GM18517 (cell line): ENCODE data around the gene SMIM8.
"Not testable (repeated sequence)": the region's sequence is repeated elsewhere in the genome, so short reads cannot be mapped to it uniquely, and the experiment has no call there.

Experiments used
- ATAC-seq: cut with Tn5 transposase; IDR thresholded peaks from one replicate; pipeline ENCODE4 v1.9.1; 2021; ENCODE audit warnings: mild to moderate bottlenecking, moderate library complexity; ENCODE audit not compliant: unreplicated experiment

Gene SMIM8

DNA sequence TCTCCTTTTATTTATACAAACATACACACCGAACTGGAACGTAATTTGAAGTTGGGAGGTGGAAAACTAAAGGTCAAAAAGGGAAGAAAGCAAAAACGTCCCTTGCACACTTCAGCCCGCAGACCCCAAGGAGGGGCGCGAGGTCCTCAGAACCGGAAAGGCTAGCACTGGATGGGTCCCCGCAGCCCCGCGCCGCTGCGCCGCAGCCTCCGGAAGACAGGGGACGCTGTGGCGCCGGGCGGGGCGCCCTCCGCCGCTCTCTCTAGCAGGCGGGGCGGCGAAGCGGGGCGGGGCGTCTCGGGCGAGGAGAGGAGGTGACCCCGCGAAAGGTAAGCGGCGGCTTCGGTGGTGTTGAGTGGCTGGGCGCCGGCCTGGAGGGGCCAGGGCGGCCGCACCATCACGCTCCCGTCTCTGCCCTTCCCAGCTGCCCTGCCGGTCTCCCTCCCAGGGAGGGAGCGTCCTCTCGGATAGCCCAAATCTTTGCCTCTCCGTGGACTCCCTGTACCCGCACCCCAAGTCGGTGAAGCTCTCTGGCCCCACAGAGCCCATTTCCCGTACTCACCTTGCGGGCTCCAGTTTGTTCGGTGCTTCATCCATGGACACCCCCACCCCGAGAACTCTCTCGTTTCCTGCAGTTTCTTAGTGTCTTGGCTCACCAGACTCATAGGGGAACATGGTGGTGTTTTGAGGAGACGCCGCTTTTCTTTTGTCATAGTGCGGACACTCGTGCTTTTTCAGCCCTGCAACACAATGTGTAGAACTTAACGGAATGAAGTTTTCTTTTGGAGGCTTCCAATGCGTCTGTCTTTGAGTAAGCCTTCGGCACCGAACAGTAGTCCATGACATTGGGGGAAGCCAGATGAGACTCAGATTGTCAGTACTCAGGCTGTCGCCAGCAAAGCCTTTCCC, at the start of gene SMIM8:
Gene SMIM8 (plus strand): TSS at position 285 of the 909 bp plus-strand sequence. CDS start 14,444 bp downstream, outside the sequence.
- ATAC-seq, result peak; percentile 98

DNA sequence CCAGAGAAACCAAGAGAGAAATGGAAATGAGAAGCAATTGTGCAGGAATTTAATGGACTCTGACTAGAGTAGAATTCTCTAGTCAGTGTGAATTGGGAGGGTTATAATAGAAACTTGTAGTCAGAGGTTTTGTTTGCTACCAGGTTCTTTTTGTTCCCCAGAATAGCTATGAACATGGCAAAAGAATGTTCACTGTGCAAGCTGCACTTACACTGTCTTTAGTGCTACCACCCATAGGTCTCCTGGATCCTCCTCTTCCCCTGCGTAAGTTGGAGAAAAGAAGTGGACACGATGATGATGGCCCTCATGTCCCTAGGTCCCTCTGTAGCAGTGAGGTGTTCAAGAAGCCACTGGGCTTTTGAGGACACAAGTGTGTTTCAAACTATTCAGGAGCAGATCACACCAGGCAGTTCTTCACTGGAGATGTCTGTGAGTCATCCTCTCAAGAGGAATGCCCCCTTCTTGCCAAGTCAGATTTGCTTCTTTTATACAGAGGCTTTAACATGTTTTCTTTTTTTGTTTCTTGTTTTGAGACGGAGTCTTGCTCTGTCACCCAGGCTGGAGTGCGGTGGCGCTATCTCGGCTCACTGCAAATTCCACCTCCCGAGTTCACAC, 47.6 kb upstream of the SMIM8 start:
- no peak for ATAC-seq

DNA sequence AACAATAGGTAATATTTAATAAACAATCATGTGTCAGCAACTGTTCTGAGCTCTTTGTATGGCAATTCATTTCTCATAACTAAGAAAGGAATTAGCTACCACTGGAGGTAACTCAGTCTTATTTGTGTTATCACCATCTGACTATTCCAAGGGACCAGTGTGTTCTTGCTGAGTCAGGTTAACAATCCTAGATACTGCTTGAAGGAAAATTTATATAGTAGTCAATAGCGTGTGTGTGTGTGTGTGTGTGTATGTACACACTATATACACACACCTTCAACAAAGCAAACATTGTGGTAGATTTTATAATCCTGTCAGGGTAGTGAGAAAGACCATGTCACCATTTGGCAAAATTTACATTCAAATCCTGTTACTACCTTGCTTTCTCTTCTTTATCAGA, 45.8 kb upstream of the SMIM8 start:
- no peak for ATAC-seq

DNA sequence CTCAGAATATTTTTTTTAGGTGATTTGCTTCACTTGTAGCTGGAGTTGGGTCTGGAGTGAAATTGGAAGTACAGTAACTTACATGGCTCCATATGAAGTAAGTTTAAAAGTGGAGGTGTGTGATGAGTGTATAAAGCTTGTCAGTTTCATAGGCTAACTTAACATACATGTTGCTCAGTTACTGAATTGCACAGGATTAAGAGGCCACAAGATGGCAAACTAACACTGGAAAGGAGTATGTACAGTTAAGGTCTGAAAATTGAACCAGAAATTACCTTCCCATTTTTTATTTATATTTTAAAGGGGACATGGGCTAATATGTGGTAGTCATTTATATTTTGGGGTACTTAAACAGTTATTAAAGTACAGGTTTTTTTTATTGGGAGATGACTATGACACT, 45.3 kb upstream of the SMIM8 start:
- ATAC-seq, result no peak

DNA sequence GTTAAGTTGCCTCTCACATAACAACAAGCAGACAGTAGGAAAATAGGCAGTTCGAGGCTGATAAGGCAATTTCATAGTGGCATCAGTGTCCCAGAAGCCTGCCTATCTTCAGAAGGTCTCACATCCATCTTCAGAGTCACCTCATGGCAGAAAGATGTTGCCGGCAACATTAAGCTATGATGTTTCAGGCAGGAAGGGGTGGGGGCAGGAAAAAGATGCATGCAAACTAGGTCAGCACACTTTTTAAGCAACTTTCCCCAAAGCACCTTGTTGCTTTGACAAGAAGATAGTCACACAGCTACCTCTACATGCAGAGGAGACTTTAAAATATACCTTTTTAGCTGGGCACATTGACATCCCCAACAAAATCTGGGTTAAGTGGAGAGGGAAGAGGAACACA, 43.2 kb upstream of the SMIM8 start:
- ATAC-seq, result no peak

DNA sequence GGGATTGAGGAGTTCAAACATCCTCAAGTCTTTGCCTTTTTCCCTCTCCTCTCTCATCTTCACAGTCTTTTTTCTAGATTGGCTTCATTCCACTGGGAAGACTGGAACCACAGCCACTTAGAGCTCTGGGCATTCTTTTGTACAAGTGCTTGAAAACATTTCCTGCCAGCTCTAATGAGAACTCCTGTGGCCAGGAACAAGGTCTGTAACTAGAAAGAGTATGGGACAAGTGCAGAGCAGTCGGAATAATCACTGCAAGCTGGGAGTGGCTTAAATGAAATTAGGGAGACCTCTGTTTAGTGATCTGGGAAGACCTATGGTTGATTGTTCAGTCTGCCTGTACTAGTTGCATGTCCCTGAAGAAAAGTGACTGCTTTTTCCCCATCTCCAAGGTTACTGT, 41.0 kb upstream of the SMIM8 start:
- no peak for ATAC-seq

DNA sequence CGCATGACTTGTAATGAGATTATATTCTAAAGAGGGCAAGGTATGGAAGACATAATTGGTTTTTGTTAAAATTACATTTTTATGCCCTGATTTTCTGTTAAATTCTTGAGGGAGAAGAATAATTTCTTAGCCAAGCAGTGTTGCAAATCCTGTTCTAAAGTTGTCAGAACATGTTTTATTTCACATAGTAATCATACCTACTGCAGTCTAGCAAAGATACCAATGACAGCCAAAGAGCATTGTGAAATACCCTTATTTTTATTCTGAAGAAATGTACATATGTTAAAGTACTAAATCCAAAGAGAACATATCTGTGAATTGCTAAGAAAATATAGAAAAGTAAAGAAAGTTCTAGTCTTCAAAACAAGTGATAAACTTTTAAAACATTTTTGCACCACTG, 39.6 kb upstream of the SMIM8 start:
- ATAC-seq, result no peak

DNA sequence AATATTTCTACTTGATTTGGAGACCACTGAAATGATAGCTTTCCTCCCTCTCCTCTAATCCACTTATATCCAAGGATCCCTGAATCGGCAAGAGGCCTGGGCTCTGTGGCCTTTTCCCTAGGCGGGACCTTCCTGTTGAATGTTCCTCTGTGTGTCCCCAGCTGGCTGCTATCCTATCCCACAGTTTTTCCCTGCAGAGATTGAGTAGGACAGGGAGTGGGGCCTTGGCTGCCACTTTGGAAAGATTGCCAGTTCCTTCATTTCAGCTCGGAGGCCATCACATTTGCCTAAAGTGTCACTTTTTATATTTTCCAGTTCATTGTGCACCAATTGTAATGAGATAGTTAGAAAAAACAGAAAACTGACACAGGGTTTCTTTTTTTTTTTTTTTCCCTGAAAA, 38.9 kb upstream of the SMIM8 start:
- no peak for ATAC-seq

DNA sequence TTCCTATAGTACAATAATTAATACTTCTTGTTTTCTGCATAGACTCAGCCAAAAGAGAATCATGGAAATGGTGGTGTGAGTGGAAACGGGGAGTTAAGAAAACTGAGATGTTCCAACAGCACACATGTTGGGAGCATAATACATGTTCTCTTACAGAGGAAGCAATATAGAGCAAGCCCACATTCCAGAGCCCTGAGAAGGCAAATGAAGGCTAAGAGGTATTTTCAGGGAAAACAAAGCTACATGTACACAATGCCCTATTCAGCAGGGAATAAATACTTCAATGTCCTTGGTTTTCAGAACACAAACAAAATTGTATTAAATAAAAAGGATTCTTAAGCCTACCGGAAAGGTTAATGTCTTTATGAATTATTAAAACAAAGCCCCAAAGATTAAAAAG, 35.1 kb upstream of the SMIM8 start:
- ATAC-seq, result no peak

GRCh38 chr6:87289571-87289970, 32.8 kb upstream of the SMIM8 start:
- ATAC-seq, result no peak

- ATAC-seq, result no peak
These were observed 30.5 kb upstream of the SMIM8 start for GRCh38 chr6:87291883-87292282.

DNA sequence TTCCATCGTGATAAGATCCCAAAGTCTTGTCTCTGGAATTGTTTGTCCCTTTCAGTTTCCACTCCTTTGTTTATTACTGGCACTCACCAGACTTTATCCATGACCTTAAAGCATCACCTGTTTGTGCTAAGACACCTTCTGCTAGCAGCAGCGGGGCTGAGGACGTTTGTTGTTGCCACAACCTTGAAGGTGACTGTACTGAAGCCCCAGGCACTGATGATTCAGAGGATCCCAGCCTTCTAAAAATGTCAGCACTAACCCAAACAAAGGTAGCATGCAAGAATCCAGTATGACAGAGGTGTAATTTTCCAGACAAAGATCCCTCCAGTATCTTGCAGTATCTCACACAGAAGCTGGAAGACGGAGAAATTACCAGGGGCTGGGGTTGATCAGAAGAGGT, 28.9 kb upstream of the SMIM8 start:
- ATAC-seq, result no peak

DNA sequence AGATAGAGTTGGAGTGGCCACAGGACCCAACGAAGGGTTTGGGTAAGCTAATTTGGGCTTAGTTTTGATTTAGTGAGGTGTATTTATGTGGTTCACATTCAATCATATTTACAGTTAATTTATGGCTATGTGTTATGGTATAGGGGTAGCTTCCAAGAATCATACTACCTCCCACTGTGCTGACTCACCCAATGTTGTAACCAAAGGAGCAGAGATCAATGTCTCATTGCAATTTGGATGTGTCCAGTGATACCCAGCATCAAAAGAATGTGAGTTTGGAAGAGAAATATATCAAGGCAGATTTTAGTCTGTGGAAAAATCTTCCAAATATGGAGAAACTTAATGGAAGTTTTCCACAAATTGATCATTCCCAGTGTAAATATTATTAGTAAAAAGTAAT, 25.3 kb upstream of the SMIM8 start:
- ATAC-seq, result no peak

DNA sequence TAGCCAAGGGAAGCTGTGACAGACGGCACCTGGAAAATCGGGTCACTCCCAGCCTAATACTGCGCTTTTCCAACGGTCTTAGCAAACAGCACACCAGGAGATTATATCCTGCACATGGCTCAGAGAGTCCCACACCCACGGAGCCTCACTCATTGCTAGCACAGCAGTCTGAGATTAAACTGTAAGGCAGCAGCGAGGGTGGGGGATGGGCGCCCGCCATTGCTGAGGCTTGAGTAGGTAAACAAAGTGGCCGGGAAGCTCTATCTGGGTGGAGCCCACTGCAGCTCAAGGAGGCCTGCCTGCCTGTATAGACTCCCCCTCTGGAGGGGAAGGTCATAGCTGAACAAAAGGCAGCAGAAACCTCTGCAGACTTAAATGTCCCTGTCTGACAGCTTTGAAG, 21.1 kb upstream of the SMIM8 start:
- not testable (repeated sequence) for ATAC-seq

DNA sequence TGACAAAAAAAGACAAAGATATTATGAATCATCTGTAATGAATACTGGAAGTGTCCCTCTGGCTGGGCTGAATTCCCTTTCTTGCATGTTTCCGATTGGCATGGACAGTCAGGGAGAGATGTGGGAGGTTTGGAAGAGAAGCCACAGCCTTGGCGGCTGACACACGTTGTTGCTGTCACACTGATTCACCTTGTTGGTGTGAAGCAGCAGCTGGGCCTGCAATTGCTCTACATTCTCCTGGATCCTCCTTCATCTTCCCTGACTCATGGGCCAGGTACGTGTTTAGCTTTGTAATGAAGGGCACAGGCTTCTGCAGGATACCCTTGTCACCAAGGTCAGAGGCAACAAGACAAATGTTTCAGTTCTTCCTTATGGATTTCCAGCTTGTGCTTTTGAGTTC, 13.4 kb upstream of the SMIM8 start:
- ATAC-seq, result no peak

DNA sequence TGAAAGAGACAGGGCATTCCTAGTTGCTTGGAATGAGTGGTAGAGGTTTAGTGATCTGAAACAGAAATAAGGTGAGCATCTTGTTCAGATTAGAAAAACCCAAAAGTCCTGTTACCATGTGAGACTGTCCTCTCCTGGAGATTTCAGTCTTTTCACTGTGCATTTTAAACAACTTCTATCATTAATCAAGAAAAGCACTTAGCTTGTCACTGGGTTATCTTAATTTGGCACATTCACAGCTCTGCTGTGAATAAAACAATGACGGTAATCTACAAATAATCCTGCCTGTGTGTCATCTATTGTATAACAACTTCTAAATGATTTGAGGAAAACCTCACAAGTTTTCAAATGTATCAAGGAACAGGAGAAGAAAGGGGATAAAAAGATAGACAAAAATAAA, 9.5 kb upstream of the SMIM8 start:
- ATAC-seq, result no peak

- no peak for ATAC-seq
These were observed 7.3 kb upstream of the SMIM8 start for GRCh38 chr6:87315071-87315470.

GRCh38 chr6:87319271-87319987, 3.0 kb upstream of the SMIM8 start:
- no peak for ATAC-seq

GRCh38 chr6:87323880-87324279, 1.5 kb downstream of the SMIM8 start:
- not testable (repeated sequence) for ATAC-seq

DNA sequence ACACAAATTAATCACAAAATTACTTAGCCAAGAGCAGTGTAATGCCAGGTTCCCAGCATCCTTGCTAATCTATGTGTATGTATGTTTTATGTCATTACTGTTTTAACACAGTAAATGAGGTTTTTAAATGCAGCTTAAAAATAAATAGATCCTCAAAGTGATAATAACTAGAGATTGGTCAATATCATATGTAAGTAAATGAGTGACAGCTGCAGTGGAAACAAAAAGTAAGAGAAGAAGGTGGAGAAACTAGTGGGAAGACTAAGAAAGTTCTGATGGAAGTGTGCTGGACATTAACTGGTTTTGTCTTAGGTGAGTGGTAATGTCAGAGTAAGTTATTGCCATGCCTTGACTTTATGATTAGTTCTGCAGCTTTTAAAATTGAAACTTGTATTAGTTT, 8.6 kb downstream of the SMIM8 start:
- no peak for ATAC-seq

DNA sequence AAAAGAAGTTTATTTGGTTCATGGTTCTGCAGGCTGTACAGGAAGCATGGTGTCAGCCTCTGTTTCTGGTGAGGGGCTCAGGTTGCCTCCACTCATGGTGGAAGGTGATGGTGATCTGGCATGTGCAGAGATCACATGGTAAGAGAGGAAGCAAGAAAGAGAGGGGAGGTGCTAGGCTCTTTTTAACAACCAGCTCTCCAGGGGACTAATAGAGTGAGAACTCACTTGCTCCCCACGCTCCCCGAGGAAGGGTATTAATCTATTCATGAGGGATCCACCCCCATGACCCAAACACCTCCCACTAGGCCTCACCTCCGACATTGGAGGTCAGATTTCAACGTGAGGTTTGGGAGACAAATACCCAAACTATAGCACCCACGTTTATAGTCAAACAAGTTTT, 10.6 kb downstream of the SMIM8 start:
- no peak for ATAC-seq
